HepG2 (cell line): ENCODE results near the gene RFX6. TPM values are rescaled to one million over a fixed set of nuclear protein-coding genes. Genes with fewer than 3 reads are reported as not detected.

Experiments used
- ATAC-seq: fragments of 200-7000 bp; cut with Tn5 transposase; 3 replicates; pipeline ENCODE4 v1.9.1; 2020; ENCODE audit warnings: mild to moderate bottlenecking, moderate library complexity
- BruUV-seq: library from RNA; stranded (reverse); fragments of 400-500 nt; replicated peaks from 2 replicates; lab custom pipeline; 2021; lab: Mats Ljungman, UMichigan
- CTCF ChIA-PET: fragments of 300-600 bp; formaldehyde crosslinking; extraction: SDS; loops from one replicate; lab custom pipeline; 2021; ENCODE audit warnings: low total read pairs, inconsistent platforms, low intra/inter-chr PET ratio; lab: Yijun Ruan, JAX
- POLR2A ChIA-PET: fragments of 350-600 bp; sonication (Branson Sonifier 250); formaldehyde crosslinking; loops from one replicate; lab custom pipeline; 2020; ENCODE audit warnings: antibody characterized with exemption, inconsistent platforms; lab: Yijun Ruan, JAX
- DNase-seq: peaks from one replicate; pipeline ENCODE4 v3.0.0-alpha.2; 2015; ENCODE audit warnings: low spot score
- FAIRE-seq: peaks from 3 replicates; lab custom pipeline; 2011; peaks lifted over from hg19 to GRCh38; lab: Jason Lieb, UNC
- H2AFZ ChIP-seq: one replicate; pipeline ENCODE4 v1.6.1; 2011; ENCODE audit warnings: low read length, inconsistent platforms
- H3K27ac ChIP-seq: fragments of 300-600 bp; 3 replicates; pipeline ENCODE4 v1.8.0; 2011; ENCODE audit warnings: mixed run types, mild to moderate bottlenecking, mixed read lengths, low read length, inconsistent platforms; ENCODE audit not compliant: insufficient read depth; ENCODE audit errors: extremely low read length
- H3K27me3 ChIP-seq, 2 experiments: fragments of 200-600 bp in 1 of 2; 2 replicates in 1 of 2; 3 replicates in 1 of 2; pipeline versions ENCODE4 v1.6.0 to v1.8.0; 2011; ENCODE audit warnings: low read length in 2 of 2, mild to moderate bottlenecking in 2 of 2, moderate library complexity in 2 of 2, inconsistent platforms in 1 of 2; ENCODE audit not compliant: insufficient read depth in 2 of 2, control insufficient read depth in 1 of 2
- H3K36me3 ChIP-seq, 2 experiments: fragments of 200-600 bp in 1 of 2; replicated peaks in 1 of 2; 2 replicates in 1 of 2; 3 replicates in 1 of 2; pipeline versions ENCODE4 v1.5.1 to v1.8.0; 2011; ENCODE audit warnings: low read length in 2 of 2, inconsistent platforms in 1 of 2; ENCODE audit not compliant: insufficient read depth in 2 of 2, control insufficient read depth in 1 of 2
- H3K4me1 ChIP-seq: 2 replicates; pipeline ENCODE4 v1.5.1; 2012; ENCODE audit warnings: low read length, inconsistent platforms; ENCODE audit not compliant: insufficient read depth
- H3K4me2 ChIP-seq: 2 replicates; pipeline ENCODE4 v1.6.0; 2011; ENCODE audit warnings: low read depth, low read length, inconsistent platforms
- H3K4me3 ChIP-seq, 3 experiments: fragments of 200-600 bp in 1 of 3; sonication (generic), shearing (Covaris generic) in 1 of 3; replicated peaks in 1 of 3; 2 replicates each; pipeline ENCODE4 v1.5.1; 2011 to 2016; ENCODE audit warnings: low read length in 3 of 3, inconsistent platforms in 2 of 3, low read depth in 2 of 3, mild to moderate bottlenecking in 2 of 3, control low read depth in 1 of 3, mixed read lengths in 1 of 3; ENCODE audit not compliant: insufficient read depth in 1 of 3
- H3K79me2 ChIP-seq: one replicate; pipeline ENCODE4 v1.6.1; 2011; ENCODE audit warnings: low read length, inconsistent platforms; ENCODE audit not compliant: insufficient read depth
- H3K9ac ChIP-seq: 2 replicates; pipeline ENCODE4 v1.6.0; 2011; ENCODE audit warnings: mild to moderate bottlenecking, low read depth, low read length, inconsistent platforms; ENCODE audit not compliant: insufficient read depth
- H3K9me3 ChIP-seq: 2 replicates; pipeline ENCODE4 v1.5.1; 2012; ENCODE audit warnings: mild to moderate bottlenecking, low read length
- H4K20me1 ChIP-seq: 2 replicates; pipeline ENCODE4 v1.6.0; 2011; ENCODE audit warnings: inconsistent platforms, mild to moderate bottlenecking, low read length, moderate library complexity; ENCODE audit not compliant: insufficient read depth
- NFAT5 ChIP-seq: sonication (generic); formaldehyde crosslinking; IDR thresholded peaks from 2 replicates; pipeline ENCODE4 v1.4.0; 2020; ENCODE audit warnings: missing genetic modification reagents
- PCBP2 ChIP-seq: fragments of 200-400 bp; formaldehyde crosslinking; optimal IDR thresholded peaks from 2 replicates; pipeline ENCODE3; 2018; ENCODE audit warnings: low read length, low read depth; ENCODE audit not compliant: poor library complexity, severe bottlenecking
- RFX3 ChIP-seq: IDR thresholded peaks from 2 replicates; pipeline ENCODE4 v1.6.1; 2016; ENCODE audit warnings: missing biosample characterization, missing genetic modification reagents
- SKIL ChIP-seq: sonication (generic); formaldehyde crosslinking; IDR thresholded peaks from 2 replicates; pipeline ENCODE4 v1.8.0; 2022; ENCODE audit warnings: missing genetic modification reagents, mild to moderate bottlenecking, moderate library complexity, borderline replicate concordance
- TCF12 ChIP-seq, 2 experiments: fragments of 450-650 bp in 1 of 2; sonication (generic) in 1 of 2; formaldehyde crosslinking in 1 of 2; IDR thresholded peaks; 2 replicates each; pipeline versions ENCODE4 v1.6.1 to v1.8.0; 2017 to 2022; ENCODE audit warnings: antibody characterized with exemption in 1 of 2, mild to moderate bottlenecking in 1 of 2, missing genetic modification reagents in 1 of 2, moderate library complexity in 1 of 2
- TRIM22 ChIP-seq: fragments of 450-650 bp; IDR thresholded peaks from 2 replicates; pipeline ENCODE4 v1.6.1; 2017
- ZNF142 ChIP-seq: sonication (generic); formaldehyde crosslinking; IDR thresholded peaks from 2 replicates; pipeline ENCODE4 v1.4.0; 2020; ENCODE audit warnings: missing genetic modification reagents
- ZNF343 ChIP-seq: sonication (generic); formaldehyde crosslinking; IDR thresholded peaks from 2 replicates; pipeline ENCODE4 v1.4.0; 2020; ENCODE audit warnings: mild to moderate bottlenecking, missing genetic modification reagents
- ZNF839 ChIP-seq: sonication (generic); formaldehyde crosslinking; IDR thresholded peaks from 2 replicates; pipeline ENCODE4 v1.4.0; 2020; ENCODE audit warnings: missing genetic modification reagents, mild to moderate bottlenecking, borderline replicate concordance
- WGBS: methylation state at CpG from one replicate; pipeline ENCODE4 v1.1.6; 2017; ENCODE audit warnings: low lambda C conversion rate; 5-methylcytosine and 5-hydroxymethylcytosine counted together
- in situ Hi-C: cut with HindIII; loops from 2 replicates; pipeline ENCODE4 v1.10.0; 2017; ENCODE audit warnings: low pct_unique_long_range_greater_than_20kb; ENCODE audit not compliant: extremely low pct_ligation_motif_present
- intact Hi-C: fragments of 100-400 bp; cut with micrococcal nuclease; formaldehyde crosslinking; loops from one replicate; pipeline ENCODE4 v1.10.0; 2022; ENCODE audit not compliant: unreplicated experiment
- polyA plus RNA-seq, 8 experiments: library from polyadenylated mRNA; depleted of rRNA in 3 of 8; stranded (reverse) in 7 of 8; unstranded in 1 of 8; fragments of >200 nt; fragmentation: Illumina TruSeq in 4 of 8; extraction: Trizol in 4 of 8; gene quantifications; 2 replicates each; pipeline versions ENCODE4 v1.2.1 to v1.2.3, GENCODE V29; 2011 to 2016; ENCODE audit warnings: low read depth in 4 of 8, missing spikeins in 1 of 8, mixed read lengths in 1 of 8; ENCODE audit not compliant: insufficient read depth in 1 of 8
- total RNA-seq, 5 experiments: library from RNA; depleted of rRNA; stranded (reverse); fragments of >200 nt; fragmentation: Illumina TruSeq; extraction: Trizol; gene quantifications; 2 replicates each; pipeline ENCODE4 v1.2.3, GENCODE V29; 2016; ENCODE audit warnings: low read depth in 1 of 5

The RFX6 gene
- total and polyA plus RNA-seq, 2 of the 13 experiments (the other 11 are each of a cell fraction or from before 2014, with no cell fraction given) = 0.04 TPM; not detected in 1

GRCh38 chr6:116973976-116974375, 96.9 kb downstream of the RFX6 start:
- H3K36me3 ChIP-seq = no peaks in the 10 kb centered on the region
- H3K9ac ChIP-seq = no peak overlapping the region
- POLR2A ChIA-PET = no interaction called here
- no peaks in the 10 kb centered on the region for H3K79me2 ChIP-seq
- CTCF ChIA-PET = no interaction called here
- BruUV-seq = no TSS peak
- H3K27me3 ChIP-seq = no peaks in the 10 kb centered on the region; a peak in 1 of 5 replicates
- intact Hi-C loops = loop anchor here (2.0 kb wide), 1 partner anchor 857 kb away; no protein-coding TSS in a partner anchor
- no peak overlapping the region for H3K27ac ChIP-seq
- no peak for DNase-seq
- H3K9me3 ChIP-seq = no peaks in the 10 kb centered on the region
- H3K4me3 ChIP-seq = no peak overlapping the region
- in situ Hi-C loops = loop anchor here (5.0 to 25.0 kb wide), 3 partner anchors 228 to 638 kb away; partner anchors contain the start of gene GOPC
- ATAC-seq = no peak
- H4K20me1 ChIP-seq = no peaks in the 10 kb centered on the region
- no peak overlapping the region for H3K4me2 ChIP-seq
- 49% methylated on average over 5 of the region's 5 CpGs for whole genome bisulfite sequencing
- H3K4me1 ChIP-seq = no peaks in the 10 kb centered on the region
- H2AFZ ChIP-seq = no peak overlapping the region
- no peak for FAIRE-seq
- TF ChIP-seq ZNF343 (no peak), ZNF142 (CRISPR knock-in tag) (no peak), RFX3 (CRISPR knock-in tag) (no peak), SKIL (CRISPR knock-in tag) (no peak), ZNF839 (no peak), NFAT5 (CRISPR knock-in tag) (no peak), TCF12 (IDR thresholded peaks at IDR 0.05) (no peak), TCF12 (CRISPR knock-in tag; IDR thresholded peaks at IDR 0.05) (no peak), PCBP2 (no peak), TRIM22 (no peak)
